Activated naive CD8-positive, alpha-beta T cell treated with anti-CD3 and anti-CD28 coated beads, Interleukin-2, amount 50 U/mL, for 16 hours (primary cell): ENCODE measurements around the gene SHQ1.
"Not testable (repeated sequence)": the region's sequence is repeated elsewhere in the genome, so short reads cannot be mapped to it uniquely, and the experiment has no call there.

ENCODE experiments used
- DNase-seq: peaks from one replicate; pipeline ENCODE4 v3.0.0-alpha.2; 2020; ENCODE audit warnings: low read depth, low spot score

Gene SHQ1

DNA sequence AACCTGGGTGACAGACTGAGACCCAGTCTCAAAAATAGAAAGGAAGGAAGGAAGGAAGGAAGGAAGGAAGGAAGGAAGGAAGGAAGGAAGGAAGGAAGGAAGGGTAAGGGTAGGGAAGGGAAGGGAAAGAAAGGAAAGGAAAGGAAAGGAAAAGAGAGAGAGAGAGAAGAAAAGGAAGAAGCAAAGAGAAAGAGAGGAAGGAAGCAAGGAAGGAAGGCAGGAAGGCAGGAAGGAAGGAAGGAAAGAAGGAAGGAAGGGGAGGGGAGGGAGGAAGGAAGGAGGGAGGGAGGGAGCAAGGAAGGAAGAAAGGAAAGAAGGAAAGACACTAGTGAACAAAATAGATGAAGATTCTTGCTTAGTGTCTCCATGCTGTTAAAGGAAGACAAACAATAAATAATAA, 129.1 kb downstream of the SHQ1 start:
- DNase-seq, result no peak

DNA sequence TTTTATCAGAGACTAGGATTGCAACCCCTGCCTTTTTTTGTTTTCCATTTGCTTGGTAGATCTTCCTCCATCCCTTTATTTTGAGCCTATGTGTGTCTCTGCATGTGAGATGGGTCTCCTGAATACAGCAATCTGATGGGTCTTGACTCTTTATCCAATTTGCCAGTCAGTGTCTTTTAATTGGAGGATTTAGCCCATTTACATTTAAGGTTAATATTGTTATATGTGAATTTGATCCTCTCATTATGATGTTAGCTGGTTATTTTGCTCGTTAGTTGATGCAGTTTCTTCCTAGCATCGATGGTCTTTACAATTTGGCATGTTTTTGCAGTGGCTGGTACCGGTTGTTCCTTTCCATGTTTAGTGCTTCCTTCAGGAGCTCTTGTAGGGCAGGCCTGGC, 134.1 kb downstream of the SHQ1 start:
- DNase-seq, result not testable (repeated sequence)

GRCh38 chr3:72710471-72710870, 137.8 kb downstream of the SHQ1 start:
- DNase-seq, result not testable (repeated sequence)

- no peak for DNase-seq
These were observed 139.8 kb downstream of the SHQ1 start for GRCh38 chr3:72708441-72708840.

- DNase-seq, result no peak
These were observed 145.2 kb downstream of the SHQ1 start for GRCh38 chr3:72702997-72703396.

DNA sequence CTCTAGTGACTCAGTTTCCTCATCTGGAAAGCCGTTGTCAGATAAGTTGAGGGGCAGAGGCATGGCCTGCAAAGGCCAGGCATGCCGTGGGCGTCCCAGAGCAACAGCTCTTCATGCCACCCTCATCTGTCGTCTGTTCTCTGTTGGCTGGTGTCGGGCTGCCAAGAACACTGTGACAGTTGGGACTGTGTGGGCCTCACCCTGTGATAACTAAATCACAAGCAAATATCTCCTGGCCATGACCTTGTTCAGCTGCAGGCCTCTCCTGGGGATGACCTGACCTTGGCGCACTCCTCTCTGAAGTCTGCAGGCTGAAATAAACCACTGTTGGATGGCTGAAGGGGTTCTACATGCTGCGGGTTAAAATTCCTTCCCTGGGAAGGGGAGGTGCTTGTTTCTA, 145.9 kb downstream of the SHQ1 start:
- DNase-seq, result no peak

DNA sequence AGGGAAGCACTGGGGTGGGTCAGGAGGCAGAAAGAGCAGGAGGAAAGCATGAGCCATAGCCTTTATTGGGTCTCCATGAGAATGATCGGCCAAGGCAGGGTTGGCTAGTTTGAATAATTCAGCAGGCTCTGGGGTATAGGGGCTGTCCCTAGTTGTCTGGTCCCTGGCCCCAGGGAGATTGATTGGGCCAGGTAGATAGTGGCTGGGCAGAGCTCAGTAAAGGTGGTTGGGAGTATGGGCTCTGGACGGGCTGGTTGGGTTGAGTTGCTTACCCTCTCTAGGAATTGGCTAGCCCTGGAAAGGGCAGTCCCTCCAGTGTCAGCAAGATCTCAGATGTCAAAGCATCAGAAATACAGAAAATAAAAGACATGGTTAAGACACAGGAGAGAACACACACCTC, 148.1 kb downstream of the SHQ1 start:
- no peak for DNase-seq

DNA sequence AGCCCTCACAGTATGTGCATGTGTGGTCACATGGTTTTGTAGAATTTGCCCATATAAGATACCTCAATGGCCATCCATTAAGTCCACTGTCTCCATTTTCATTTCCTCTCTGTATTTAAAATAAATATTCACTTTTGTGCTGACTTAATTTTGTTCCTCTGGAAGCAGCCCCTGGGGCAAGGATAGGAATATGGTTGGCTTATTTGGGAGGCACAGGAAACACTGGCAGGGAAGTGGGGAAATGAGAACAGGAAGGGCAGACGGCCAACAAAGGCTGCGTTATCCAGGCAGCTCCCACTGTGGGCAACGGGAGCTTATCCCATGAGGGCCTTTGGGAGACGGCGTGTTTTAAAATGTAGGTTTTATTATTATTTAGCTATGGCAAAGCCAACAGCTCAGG, 148.6 kb downstream of the SHQ1 start:
- DNase-seq, result no peak
